ENCODE results near the gene CCM2. TPM values are rescaled to one million over a fixed set of nuclear protein-coding genes. Genes with fewer than 3 reads are reported as not detected.

CCM2 gene
- polyA plus RNA-seq, 1 donor from 2014 or later, result 25.8 TPM

- Histone ChIP-seq H3K9me2 (ENCODE audit: insufficient read depth, low read length) (no peaks in the 10 kb centered on the region), H3K27ac (ENCODE audit: low read length) (no peak overlapping the region), H3K79me2 (replicated peaks; ENCODE audit: insufficient read depth, low read length) (no peaks in the 10 kb centered on the region), H3K9ac (ENCODE audit: low read length) (no peak overlapping the region), H3K4me2 (ENCODE audit: low read length) (no peak overlapping the region), H3F3A (ENCODE audit: insufficient read depth, low read length, poor library complexity, severe bottlenecking) (no peaks in the 10 kb centered on the region), H4K20me1 (ENCODE audit: insufficient read depth) (no peaks in the 10 kb centered on the region), H2AFZ (ENCODE audit: low read depth, low read length) (no peak overlapping the region), H3K27me3 (ENCODE audit: insufficient read depth, low read depth, low read length) (no peaks in the 10 kb centered on the region), H3K9me3 (ENCODE audit: low read length) (no peaks in the 10 kb centered on the region), H3K36me3 (ENCODE audit: insufficient read depth, low read length) (no peaks in the 10 kb centered on the region), H3K4me3 (ENCODE audit: low read length) (no peak overlapping the region)
- TF ChIP-seq MXI1 (conservative IDR thresholded peaks at IDR 0.05; ENCODE audit: poor library complexity, severe bottlenecking), result no peak
- no peak for TF ChIP-seq EP300 (conservative IDR thresholded peaks at IDR 0.05; ENCODE audit: poor library complexity, severe bottlenecking)
- TF ChIP-seq CTCF (IDR thresholded peaks at IDR 0.05; ENCODE audit: poor library complexity, severe bottlenecking), result no peak
- TF ChIP-seq SMC3 (conservative IDR thresholded peaks at IDR 0.05; ENCODE audit: poor library complexity), result no peak
- TF ChIP-seq POLR2AphosphoS5 (IDR thresholded peaks at IDR 0.05), result no peak
- no peak for TF ChIP-seq TAF1 (IDR thresholded peaks at IDR 0.05; ENCODE audit: low read depth)
- TF ChIP-seq RAD21 (conservative IDR thresholded peaks at IDR 0.05), result no peak
- no peak for TF ChIP-seq EZH2 (IDR thresholded peaks at IDR 0.05; ENCODE audit: borderline replicate concordance, insufficient read depth, low read length, poor library complexity, severe bottlenecking)
- TF ChIP-seq, protein P1, sequence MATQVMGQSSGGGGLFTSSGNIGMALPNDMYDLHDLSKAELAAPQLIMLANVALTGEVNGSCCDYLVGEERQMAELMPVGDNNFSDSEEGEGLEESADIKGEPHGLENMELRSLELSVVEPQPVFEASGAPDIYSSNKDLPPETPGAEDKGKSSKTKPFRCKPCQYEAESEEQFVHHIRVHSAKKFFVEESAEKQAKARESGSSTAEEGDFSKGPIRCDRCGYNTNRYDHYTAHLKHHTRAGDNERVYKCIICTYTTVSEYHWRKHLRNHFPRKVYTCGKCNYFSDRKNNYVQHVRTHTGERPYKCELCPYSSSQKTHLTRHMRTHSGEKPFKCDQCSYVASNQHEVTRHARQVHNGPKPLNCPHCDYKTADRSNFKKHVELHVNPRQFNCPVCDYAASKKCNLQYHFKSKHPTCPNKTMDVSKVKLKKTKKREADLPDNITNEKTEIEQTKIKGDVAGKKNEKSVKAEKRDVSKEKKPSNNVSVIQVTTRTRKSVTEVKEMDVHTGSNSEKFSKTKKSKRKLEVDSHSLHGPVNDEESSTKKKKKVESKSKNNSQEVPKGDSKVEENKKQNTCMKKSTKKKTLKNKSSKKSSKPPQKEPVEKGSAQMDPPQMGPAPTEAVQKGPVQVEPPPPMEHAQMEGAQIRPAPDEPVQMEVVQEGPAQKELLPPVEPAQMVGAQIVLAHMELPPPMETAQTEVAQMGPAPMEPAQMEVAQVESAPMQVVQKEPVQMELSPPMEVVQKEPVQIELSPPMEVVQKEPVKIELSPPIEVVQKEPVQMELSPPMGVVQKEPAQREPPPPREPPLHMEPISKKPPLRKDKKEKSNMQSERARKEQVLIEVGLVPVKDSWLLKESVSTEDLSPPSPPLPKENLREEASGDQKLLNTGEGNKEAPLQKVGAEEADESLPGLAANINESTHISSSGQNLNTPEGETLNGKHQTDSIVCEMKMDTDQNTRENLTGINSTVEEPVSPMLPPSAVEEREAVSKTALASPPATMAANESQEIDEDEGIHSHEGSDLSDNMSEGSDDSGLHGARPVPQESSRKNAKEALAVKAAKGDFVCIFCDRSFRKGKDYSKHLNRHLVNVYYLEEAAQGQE (IDR thresholded peaks at IDR 0.05; ENCODE audit: borderline replicate concordance), result no peak
These were observed 20.3 kb upstream of the CCM2 start for GRCh38 chr7:44979481-44980392.

DNA sequence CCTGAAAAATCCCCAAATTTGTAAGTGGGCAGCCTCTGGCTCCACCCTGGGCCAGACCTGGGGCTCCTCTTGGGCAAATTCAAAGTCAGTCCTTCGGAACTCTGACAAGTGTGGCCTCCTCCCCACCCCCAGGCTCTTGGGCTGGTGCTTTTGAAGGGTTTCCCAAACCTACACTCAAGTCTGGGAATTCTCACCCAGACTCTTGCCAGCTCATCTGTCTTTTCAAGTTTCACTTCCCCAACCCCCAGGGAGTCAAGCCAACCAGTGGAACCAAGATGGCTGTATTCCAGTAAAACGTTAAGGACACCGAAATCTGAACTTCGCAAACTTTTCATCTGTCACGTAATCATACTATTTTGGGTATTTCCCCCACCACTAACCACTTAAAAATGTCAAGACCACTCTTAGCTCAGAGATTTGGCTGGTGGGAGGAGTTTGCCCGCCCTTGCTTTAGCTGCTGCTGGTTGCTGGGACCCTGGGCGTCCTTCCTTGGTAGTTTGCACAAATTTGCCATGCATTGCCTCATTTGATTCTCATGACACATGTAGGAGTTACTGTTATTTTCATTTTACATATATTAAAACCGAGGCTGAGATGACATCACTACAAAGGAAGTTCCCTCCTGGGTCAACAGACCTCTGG is 19.5 kb upstream of the CCM2 start:
- no peak for TF ChIP-seq EP300 (conservative IDR thresholded peaks at IDR 0.05; ENCODE audit: poor library complexity, severe bottlenecking)
- TF ChIP-seq SMC3 (conservative IDR thresholded peaks at IDR 0.05; ENCODE audit: poor library complexity), result no peak
- no peak for TF ChIP-seq CTCF (IDR thresholded peaks at IDR 0.05; ENCODE audit: poor library complexity, severe bottlenecking)
- TF ChIP-seq EZH2 (IDR thresholded peaks at IDR 0.05; ENCODE audit: borderline replicate concordance, insufficient read depth, low read length, poor library complexity, severe bottlenecking), result no peak
- TF ChIP-seq, protein P1 (IDR thresholded peaks at IDR 0.05; ENCODE audit: borderline replicate concordance), result no peak
- no peak for TF ChIP-seq POLR2AphosphoS5 (IDR thresholded peaks at IDR 0.05)
- TF ChIP-seq TAF1 (IDR thresholded peaks at IDR 0.05; ENCODE audit: low read depth), result no peak
- no peak for TF ChIP-seq MXI1 (conservative IDR thresholded peaks at IDR 0.05; ENCODE audit: poor library complexity, severe bottlenecking)
- TF ChIP-seq RAD21 (conservative IDR thresholded peaks at IDR 0.05), result no peak
- Histone ChIP-seq H3K9ac (ENCODE audit: low read length) (no peak overlapping the region), H3F3A (ENCODE audit: insufficient read depth, low read length, poor library complexity, severe bottlenecking) (no peaks in the 10 kb centered on the region), H3K36me3 (ENCODE audit: insufficient read depth, low read length) (no peaks in the 10 kb centered on the region), H3K27ac (ENCODE audit: low read length) (no peak overlapping the region), H3K4me2 (ENCODE audit: low read length) (no peak overlapping the region), H3K9me2 (ENCODE audit: insufficient read depth, low read length) (no peaks in the 10 kb centered on the region), H2AFZ (ENCODE audit: low read depth, low read length) (no peak overlapping the region), H3K27me3 (ENCODE audit: insufficient read depth, low read depth, low read length) (no peaks in the 10 kb centered on the region), H3K9me3 (ENCODE audit: low read length) (no peaks in the 10 kb centered on the region), H3K79me2 (replicated peaks; ENCODE audit: insufficient read depth, low read length) (no peaks in the 10 kb centered on the region), H4K20me1 (ENCODE audit: insufficient read depth) (no peaks in the 10 kb centered on the region), H3K4me3 (ENCODE audit: low read length) (no peak overlapping the region)
